CD4-positive, alpha-beta T cell treated with Interleukin-10 for 1 hour (primary cell): ENCODE measurements around the gene CYP2W1.
A peak's percentile ranks its signal among the peaks of the same experiment; 100 is the strongest.
"Not testable (repeated sequence)": the region's sequence is repeated elsewhere in the genome, so short reads cannot be mapped to it uniquely, and the experiment has no call there.

ENCODE experiments used
- DNase-seq: peaks from one replicate; pipeline ENCODE4 v3.0.0-alpha.2; 2020

Gene CYP2W1

DNA sequence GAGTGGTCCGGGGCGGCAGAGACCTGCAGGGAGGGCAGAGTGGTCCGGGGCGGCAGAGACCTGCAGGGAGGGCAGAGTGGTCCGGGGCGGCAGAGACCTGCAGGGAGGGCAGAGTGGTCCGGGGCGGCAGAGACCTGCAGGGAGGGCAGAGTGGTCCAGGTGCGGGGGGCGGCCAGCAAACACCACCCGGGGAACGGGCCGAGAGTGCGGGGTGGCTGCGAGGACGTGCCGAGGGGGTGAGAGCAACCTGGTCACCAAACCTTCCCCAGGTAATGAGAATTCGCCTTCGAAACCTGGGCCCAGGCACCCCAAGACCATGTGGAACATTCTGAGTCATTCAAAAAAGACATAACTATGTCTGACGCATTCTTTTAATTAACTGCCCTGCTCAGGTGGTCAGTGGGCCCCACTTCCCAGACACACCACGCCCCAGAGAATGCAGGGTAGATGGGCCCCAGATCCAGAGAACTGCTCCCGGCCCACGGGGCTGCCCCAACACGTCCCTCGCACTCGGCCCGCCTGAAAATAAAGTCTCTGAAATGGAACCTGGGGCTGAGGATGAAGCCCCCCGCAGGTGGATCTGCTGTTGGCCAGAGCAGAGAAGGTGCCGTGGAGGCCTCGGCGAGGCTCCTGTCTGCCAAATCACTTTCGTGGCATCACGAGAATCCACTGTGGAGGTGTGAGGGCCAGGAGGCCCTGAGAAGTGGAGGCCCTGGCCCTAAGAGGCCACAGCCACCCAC is 48.9 kb downstream of the CYP2W1 start:
- DNase-seq: no peak

DNA sequence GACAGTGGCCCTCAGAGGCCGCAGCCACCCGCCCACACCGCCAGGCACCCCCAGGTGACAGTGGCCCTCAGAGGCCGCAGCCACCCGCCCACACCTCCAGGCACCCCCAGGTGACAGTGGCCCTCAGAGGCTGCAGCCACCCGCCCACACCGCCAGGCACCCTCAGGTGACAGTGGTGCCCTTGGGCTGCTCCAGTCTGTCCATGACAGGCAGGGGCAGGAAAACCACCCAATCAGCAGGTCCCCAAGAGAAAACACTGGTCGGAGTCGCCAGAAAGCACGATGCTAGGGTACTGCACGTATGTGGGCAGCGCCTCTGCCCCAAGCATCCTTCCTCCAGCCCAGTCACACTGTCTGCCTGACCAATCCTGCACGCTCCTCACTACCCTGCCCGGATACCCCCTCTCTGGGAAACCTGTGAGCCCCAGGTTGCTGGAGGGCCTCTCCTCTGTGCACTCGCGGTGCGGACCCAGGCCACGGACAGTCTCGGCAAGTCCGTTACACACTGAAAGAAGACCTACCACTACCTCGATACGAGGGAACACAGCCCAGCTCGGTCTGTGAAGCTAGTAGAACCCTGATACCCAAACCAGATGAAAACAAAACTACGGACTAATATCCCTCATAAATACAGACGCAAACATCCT is 49.7 kb downstream of the CYP2W1 start:
- no peak for DNase-seq

DNA sequence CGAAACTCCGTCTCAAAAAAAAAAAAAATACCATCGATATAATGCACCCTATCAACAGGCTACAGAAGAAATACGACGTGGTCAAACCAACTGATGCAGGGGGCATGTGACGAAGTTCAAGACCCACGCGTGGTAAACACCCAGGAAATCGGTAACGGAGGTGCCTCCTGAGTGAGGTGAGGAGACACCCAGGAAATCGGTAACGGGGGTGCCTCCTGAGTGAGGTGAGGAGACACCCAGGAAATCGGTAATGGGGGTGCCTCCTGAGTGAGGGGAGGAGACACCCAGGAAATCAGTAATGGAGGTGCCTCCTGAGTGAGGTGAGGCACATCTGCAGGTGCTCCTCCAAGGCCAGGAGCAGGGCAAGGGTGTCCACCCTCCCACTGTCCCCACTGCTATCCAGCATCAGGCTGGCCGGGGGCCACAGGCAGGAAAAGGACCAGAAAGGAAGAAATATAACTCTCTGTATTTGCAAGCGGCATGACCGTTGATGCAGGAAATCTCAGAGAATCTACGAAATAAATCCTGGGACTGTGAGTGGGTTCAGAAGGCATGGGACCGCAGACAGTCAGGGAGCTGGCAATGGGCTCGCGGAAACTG is 50.7 kb downstream of the CYP2W1 start:
- DNase-seq: peak; percentile 71

DNA sequence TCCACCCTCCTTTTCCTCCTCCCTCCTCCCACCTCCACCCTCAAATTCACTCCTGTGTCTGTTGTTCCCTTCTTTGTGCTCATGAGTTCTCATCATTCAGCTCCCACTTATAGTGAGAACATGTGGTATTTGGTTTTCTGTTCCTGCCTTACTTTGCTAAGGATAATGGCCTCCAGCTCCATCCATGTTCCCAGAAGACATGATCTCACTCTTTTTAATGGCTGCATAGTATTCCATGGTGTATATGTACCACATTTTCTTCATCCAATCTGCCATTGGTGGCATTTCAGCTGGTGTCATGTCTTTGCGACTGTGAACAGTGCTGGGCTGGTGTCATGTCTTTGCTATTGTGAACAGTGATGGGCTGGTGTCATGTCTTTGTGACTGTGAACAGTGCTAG is 51.8 kb downstream of the CYP2W1 start:
- DNase-seq: not testable (repeated sequence)

DNA sequence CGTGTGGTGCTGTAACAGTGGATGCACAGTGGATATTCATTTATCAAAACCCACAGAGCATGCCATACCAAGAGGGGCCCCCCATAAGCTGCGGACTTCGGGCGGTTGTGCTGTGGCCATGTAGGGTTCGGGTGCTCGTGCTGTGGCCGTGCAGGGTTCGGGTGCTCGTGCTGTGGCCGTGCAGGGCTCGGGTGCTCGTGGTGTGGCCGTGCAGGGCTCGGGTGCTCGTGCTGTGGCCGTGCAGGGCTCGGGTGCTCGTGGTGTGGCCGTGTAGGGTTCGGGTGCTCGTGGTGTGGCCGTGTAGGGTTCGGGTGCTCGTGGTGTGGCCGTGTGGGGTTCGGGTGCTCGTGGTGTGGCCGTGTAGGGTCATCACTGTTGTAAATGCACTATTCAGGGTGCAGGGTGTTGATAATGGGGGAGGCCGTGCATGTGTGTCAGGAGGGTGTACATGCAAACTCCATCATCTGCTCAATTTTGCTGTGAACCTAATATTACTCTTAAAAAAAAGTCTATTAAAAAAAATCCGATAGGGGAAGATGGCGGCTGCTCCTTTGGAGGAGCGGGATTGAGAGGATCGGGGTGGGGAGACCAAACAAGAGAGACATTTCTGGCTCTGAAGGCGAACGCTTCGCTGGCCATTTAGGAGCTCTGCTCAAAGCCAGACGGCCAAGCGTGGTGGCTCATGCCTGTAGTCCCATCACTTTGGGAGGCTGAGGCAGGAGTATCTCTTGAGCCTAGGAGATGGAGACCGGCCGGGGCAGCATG is 53.4 kb downstream of the CYP2W1 start:
- not testable (repeated sequence) for DNase-seq
